NCI-H748 (cell line): ENCODE measurements around the gene HTR1E.
"Not testable (repeated sequence)": the region's sequence is repeated elsewhere in the genome, so short reads cannot be mapped to it uniquely, and the experiment has no call there.

Experiments used
- DNase-seq: peaks from one replicate; lab custom pipeline; 2025; ENCODE audit not compliant: unreplicated experiment; lab: John Stamatoyannopoulos, UW

The HTR1E gene, protein sequence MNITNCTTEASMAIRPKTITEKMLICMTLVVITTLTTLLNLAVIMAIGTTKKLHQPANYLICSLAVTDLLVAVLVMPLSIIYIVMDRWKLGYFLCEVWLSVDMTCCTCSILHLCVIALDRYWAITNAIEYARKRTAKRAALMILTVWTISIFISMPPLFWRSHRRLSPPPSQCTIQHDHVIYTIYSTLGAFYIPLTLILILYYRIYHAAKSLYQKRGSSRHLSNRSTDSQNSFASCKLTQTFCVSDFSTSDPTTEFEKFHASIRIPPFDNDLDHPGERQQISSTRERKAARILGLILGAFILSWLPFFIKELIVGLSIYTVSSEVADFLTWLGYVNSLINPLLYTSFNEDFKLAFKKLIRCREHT

GRCh38 chr6:86937219-86938079 is at the start of gene HTR1E:
TSS of gene HTR1E (plus strand) at chr6:86937528. CDS start at chr6:87015335, 77,807 bp downstream.
- peak; percentile 76 for DNase-seq

- DNase-seq: no peak
Observed at GRCh38 chr6:86888301-86888700, 49.0 kb upstream of the HTR1E start.

DNA sequence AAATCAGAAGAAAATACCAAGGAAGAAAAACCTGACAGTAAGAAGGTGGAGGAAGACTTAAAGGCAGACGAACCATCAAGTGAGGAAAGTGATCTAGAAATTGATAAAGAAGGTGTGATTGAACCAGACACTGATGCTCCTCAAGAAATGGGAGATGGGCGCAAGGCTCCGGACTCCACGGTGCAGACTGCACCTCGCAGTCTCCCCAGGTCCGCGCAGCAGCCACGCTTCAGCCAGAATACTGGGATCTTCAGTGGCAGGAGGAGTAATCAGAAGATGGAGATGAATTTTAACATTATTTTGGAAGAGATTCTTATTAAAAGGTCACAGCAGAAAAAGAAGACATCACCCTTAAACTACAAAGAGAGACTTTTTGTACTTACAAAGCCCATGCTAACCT is 40.1 kb upstream of the HTR1E start:
- not testable (repeated sequence) for DNase-seq

DNA sequence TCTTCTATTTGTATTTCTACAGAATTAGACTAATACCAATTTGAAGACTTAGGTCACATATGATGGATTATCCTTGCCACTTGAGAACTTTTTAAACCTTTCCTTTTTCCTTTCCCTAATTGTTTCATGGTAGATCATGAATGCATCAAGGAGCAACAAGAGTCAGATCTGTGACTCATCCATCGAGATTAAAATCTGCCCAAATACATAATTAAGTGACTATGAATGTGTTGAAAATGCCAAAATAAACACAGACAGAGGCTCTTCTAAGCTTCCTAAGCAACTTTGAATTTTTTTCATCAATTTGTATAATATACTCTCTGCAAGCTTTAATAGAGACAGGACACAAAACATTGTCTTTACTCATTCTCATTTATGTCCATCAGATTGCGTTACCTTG is 23.5 kb upstream of the HTR1E start:
- no peak for DNase-seq

GRCh38 chr6:86916393-86916792 is 20.9 kb upstream of the HTR1E start:
- no peak for DNase-seq

DNA sequence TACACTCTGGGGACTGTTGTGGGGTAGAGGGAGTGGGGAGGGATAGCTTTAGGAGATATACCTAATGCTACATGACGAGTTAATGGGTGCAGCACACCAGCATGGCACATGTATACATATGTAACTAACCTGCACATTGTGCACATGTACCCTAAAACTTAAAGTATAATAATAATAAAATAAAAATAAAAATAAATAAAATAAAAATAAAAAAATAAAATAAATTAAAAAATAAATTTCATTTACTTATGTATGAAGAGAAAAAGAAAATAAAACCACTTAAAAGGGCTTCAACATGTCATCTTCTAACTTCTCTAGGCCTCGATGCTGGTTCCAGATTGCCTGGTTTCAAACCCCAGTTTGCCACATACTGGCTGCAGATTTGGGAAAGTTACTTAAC is 10.2 kb upstream of the HTR1E start:
- DNase-seq: not testable (repeated sequence)

DNA sequence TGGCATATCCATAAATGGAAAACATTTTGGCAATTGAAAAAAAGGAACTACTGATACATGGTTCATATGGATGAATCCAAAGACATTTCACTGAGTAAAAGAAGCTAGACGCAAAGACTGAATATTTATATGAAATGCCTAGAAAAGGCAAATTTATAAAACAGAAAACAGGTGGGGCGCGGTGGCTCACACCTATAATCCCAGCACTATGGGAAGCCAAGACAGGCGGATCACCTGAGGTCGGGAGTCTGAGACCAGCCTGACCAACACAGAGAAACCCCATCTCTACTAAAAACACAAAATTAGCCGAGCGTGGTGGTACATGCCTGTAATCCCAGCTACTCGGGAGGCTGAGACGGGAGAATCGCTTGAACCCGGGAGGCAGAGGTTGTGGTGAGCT is 9.5 kb upstream of the HTR1E start:
- not testable (repeated sequence) for DNase-seq

- DNase-seq: no peak
Observed at GRCh38 chr6:86934365-86934764, 3.0 kb upstream of the HTR1E start.

DNA sequence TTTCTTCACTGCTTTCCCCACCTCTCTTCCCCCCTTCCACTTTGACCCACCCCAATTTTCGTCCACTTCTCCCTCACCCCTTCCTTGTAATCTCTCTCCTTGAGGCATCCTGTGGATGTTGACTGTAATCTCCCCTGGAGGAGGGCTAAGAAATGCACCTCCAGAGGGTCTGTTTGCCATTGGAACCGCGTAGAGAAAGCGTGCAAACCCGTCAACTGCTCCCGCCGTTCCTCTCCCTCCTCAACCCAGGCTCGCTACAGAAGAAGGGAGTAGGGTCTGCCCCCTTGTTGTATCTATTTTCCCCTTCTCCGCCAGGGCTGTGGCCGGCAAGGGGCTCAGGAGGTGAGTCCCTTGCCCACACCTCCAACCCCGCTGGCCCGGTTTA is 502 bp upstream of the HTR1E start:
- no peak for DNase-seq

DNA sequence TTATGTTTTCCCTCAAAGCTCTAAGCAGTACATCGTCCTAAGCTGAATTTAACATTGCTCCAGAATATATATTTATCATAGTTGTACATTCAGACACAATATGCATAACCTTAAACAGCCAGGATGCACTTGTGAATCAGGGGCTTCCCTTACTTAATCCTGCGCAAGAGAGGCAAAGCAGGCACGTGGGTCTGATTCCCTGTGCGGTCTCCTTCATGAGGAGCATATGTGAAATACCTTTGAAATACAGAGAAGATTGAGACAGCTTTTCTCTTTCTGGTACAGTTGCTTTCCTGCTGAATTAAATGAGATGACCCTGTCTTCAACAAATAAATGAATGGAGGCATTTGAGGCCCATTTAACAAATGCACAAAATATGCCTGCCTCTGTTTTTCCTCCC is 1.5 kb downstream of the HTR1E start:
- DNase-seq: no peak

GRCh38 chr6:86941461-86941860 is 4.1 kb downstream of the HTR1E start:
- no peak for DNase-seq

GRCh38 chr6:86942769-86943516 is 5.6 kb downstream of the HTR1E start:
- no peak for DNase-seq

DNA sequence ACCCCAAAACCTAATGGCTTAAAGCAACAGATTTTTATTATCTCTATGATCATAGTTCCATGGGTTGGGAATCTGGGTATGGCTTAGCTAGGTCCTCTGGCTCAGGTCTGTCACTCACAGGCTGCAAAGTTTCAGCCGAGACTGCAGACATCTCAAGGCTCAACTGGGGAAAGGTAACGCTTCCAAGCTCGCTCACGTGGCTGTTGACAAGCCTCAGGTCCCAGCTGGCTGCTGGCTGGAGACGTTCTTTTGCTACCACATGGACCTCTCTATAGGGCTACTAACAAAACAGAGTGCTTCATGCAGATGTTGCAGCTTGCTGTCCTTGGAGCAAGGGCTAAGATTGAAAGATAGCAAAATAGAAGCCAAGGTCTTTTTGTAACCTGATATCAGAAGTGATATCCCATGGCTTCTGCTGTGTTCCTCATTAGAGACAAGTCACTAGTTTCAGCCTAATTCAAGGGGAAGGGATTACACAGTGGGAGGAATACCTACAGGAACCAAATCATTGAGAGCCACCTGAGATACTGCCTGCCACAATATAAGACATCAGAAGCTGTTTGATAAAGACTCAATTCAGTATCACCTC is 6.6 kb downstream of the HTR1E start:
- no peak for DNase-seq

GRCh38 chr6:86949771-86950170 is 12.4 kb downstream of the HTR1E start:
- DNase-seq: no peak

DNA sequence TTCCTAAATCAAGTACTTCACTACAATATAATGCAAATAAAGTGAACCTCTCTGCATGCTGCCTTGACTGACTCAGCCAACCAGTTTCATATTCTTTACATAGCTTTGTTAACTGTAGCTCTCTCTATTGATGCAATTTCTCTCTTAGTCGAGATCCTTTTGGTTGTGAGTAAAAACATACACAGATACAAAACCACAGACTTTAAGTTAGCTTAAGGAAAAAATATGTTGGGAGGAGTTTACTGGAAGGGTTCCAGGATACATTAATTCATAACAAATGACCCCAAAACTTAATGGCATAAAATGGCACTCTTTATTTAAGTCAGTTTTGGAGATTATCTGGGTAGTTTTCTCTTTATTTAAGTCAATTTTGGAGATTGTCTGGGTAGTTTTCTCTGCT is 15.7 kb downstream of the HTR1E start:
- DNase-seq: no peak

DNA sequence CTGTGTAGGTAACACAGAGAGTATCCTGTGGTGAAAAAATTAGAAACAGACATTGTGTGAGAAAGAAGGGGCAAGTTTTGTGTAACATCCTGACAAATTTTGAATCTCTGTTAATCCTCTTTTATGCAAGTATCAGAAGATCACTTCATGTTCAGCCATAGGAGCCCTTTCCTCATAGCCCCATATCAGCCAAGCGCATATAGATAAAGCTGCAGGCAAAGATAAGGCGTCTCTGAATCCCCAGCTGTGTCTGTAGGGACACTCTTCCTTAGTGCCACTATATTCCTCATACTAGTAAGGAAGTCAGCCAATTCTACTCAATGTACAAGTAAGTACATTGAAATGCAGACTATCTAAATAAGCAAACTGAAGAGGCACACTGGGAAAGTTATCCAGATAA is 22.3 kb downstream of the HTR1E start:
- DNase-seq: no peak

DNA sequence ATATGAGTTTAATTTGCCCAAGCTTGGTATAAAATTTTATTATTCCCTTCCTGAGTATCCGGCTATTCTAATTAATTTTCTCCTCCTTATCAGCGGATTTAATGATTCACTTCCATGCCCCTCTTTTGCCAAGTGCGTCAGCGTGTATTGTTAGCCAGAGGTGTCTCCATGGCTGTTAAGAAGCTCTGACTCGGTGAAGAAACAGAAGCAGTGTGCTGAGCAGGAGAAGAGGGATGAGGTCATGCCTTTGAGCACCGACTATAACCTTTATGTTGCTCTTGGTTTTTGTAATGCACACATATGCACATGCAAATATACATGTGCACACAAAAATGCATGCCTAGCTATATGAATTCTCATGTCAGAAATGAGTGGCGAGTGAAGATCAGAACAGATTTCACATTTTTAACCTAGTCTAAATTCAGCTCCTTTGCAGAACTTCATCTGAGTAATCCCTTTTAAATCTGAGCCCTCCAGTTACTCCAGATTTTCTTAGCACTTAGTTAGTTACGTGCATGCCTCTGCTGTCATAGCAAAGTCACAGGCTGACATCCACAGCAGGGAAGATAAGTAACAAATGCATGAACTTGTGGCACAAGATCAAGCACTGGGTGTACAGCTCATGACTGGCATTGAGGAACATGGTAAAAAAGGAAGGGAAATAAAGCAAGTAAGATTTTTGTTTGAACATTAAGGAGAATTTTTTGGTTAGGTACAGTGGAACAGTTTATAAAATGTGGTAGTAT is 24.3 kb downstream of the HTR1E start:
- no peak for DNase-seq

GRCh38 chr6:86963352-86963751 is 26.0 kb downstream of the HTR1E start:
- DNase-seq: no peak

GRCh38 chr6:86964029-86964579 is 26.8 kb downstream of the HTR1E start:
- no peak for DNase-seq

DNA sequence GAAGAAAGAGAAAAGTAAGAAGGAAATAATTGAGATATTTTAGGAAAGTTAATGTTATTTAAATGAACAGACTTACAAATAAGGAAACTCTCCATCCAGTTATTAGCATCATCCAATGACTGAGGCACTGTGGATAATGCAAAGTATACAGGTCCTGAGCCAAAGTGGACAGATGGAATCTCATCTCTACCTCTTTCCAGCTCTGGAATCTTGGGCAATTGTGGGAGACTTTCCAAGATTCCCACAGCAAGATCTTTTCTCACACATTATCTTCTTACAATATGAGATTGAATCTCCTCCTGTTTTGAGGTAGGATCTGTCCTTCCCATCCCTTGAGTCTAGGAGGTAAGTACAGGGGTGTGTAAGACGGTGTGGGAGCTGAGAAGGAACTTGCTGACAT is 28.9 kb downstream of the HTR1E start:
- no peak for DNase-seq
